Astrocyte (in vitro differentiated cells and primary cell): ENCODE measurements around the gene PARM1.

ENCODE experiments used
- EZH2 ChIP-seq: IDR thresholded peaks from 2 replicates; pipeline ENCODE4 v1.6.1; 2012; ENCODE audit warnings: mild to moderate bottlenecking, low read length, inconsistent platforms; ENCODE audit not compliant: insufficient read depth
- TF ChIP-seq, protein P1 (sequence below): IDR thresholded peaks from 2 replicates; pipeline ENCODE4 v1.5.1; 2011; ENCODE audit warnings: low read depth, mild to moderate bottlenecking, inconsistent platforms, low read length, moderate library complexity; ENCODE audit not compliant: insufficient read depth

DNA sequence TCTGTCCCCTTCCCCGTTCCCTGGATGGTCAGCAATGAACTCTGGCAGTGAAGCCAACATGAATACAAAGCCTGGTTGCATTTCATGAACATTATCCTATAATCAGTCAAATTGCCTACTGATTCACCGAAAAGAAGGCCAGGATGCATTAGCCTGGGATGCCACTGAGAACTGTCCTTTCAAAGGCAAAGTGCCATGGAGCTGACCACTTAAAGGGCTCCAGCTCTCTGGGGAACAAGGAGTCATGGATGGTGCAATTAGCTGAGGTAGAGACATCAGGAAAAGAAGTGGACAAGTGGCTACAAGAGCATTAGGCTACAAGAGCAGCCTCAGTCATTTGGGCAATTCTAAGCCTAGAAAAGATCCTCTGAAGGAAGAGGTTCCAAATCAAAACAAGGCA, 69.0 kb downstream of the PARM1 start:
- TF ChIP-seq EZH2 = no peak
- TF ChIP-seq, protein P1, sequence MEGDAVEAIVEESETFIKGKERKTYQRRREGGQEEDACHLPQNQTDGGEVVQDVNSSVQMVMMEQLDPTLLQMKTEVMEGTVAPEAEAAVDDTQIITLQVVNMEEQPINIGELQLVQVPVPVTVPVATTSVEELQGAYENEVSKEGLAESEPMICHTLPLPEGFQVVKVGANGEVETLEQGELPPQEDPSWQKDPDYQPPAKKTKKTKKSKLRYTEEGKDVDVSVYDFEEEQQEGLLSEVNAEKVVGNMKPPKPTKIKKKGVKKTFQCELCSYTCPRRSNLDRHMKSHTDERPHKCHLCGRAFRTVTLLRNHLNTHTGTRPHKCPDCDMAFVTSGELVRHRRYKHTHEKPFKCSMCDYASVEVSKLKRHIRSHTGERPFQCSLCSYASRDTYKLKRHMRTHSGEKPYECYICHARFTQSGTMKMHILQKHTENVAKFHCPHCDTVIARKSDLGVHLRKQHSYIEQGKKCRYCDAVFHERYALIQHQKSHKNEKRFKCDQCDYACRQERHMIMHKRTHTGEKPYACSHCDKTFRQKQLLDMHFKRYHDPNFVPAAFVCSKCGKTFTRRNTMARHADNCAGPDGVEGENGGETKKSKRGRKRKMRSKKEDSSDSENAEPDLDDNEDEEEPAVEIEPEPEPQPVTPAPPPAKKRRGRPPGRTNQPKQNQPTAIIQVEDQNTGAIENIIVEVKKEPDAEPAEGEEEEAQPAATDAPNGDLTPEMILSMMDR = no peak
